HEK293T (cell line): ENCODE data around the gene FZD4.

ENCODE experiments used
- CTBP1 ChIP-seq: fragments of 450-650 bp; IDR thresholded peaks from 2 replicates; pipeline ENCODE4 v1.6.1; 2016; ENCODE audit warnings: borderline replicate concordance
- ELF4 ChIP-seq: fragments of 450-650 bp; IDR thresholded peaks from 2 replicates; pipeline ENCODE4 v1.6.1; 2017; ENCODE audit warnings: antibody characterized with exemption
- FOXA1 ChIP-seq: fragments of 450-650 bp; IDR thresholded peaks from 2 replicates; pipeline ENCODE4 v1.6.1; 2016; ENCODE audit warnings: mild to moderate bottlenecking
- FOXK2 ChIP-seq: fragments of 450-650 bp; IDR thresholded peaks from 2 replicates; pipeline ENCODE4 v1.6.1; 2016; ENCODE audit warnings: mild to moderate bottlenecking
- FOXM1 ChIP-seq: fragments of 450-650 bp; IDR thresholded peaks from 2 replicates; pipeline ENCODE4 v1.6.1; 2017; ENCODE audit warnings: mild to moderate bottlenecking, borderline replicate concordance
- LEF1 ChIP-seq: fragments of 450-650 bp; IDR thresholded peaks from 2 replicates; pipeline ENCODE4 v1.6.1; 2017; ENCODE audit warnings: mild to moderate bottlenecking, borderline replicate concordance
- SP1 ChIP-seq: fragments of 450-650 bp; IDR thresholded peaks from 2 replicates; pipeline ENCODE4 v1.6.1; 2017
- SUZ12 ChIP-seq: fragments of 450-650 bp; IDR thresholded peaks from 2 replicates; pipeline ENCODE4 v1.6.1; 2016; ENCODE audit warnings: mild to moderate bottlenecking
- TARDBP ChIP-seq: fragments of 450-650 bp; IDR thresholded peaks from 2 replicates; pipeline ENCODE4 v1.6.1; 2016
- ZNF384 ChIP-seq: fragments of 450-650 bp; IDR thresholded peaks from 2 replicates; pipeline ENCODE4 v1.6.1; 2016
- TF ChIP-seq, protein P1 (sequence below): fragments of 450-650 bp; IDR thresholded peaks from 2 replicates; pipeline ENCODE4 v1.6.1; 2016

GRCh38 chr11:86934582-86934900, 20.7 kb downstream of the FZD4 start:
- TF ChIP-seq FOXA1 (no peak), TARDBP (no peak), SUZ12 (no peak), ELF4 (no peak), FOXM1 (no peak), CTBP1 (no peak), SP1 (no peak), ZNF384 (no peak), FOXK2 (no peak), LEF1 (no peak)
- TF ChIP-seq, protein P1, sequence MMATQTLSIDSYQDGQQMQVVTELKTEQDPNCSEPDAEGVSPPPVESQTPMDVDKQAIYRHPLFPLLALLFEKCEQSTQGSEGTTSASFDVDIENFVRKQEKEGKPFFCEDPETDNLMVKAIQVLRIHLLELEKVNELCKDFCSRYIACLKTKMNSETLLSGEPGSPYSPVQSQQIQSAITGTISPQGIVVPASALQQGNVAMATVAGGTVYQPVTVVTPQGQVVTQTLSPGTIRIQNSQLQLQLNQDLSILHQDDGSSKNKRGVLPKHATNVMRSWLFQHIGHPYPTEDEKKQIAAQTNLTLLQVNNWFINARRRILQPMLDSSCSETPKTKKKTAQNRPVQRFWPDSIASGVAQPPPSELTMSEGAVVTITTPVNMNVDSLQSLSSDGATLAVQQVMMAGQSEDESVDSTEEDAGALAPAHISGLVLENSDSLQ, result no peak
